ENCODE data around the gene CHD1L. TPM values are rescaled to one million over a fixed set of nuclear protein-coding genes. Genes with fewer than 3 reads are reported as not detected.

The CHD1L gene
- total and polyA plus RNA-seq, 2 experiments from 2014 or later, result 29.8 to 43.9 TPM

GRCh38 chr1:147260956-147261355, 18.5 kb downstream of the CHD1L start:
- no peaks in the 10 kb centered on the region for H3K9me2 ChIP-seq (ENCODE audit: insufficient read depth)
- TF ChIP-seq CREB1 (CRISPR knock-in tag; IDR thresholded peaks at IDR 0.05; ENCODE audit: low read depth), result no peak
- no peak for TF ChIP-seq ZNF331 (CRISPR knock-in tag; IDR thresholded peaks at IDR 0.05; ENCODE audit: low read depth)
- TF ChIP-seq, protein P1, sequence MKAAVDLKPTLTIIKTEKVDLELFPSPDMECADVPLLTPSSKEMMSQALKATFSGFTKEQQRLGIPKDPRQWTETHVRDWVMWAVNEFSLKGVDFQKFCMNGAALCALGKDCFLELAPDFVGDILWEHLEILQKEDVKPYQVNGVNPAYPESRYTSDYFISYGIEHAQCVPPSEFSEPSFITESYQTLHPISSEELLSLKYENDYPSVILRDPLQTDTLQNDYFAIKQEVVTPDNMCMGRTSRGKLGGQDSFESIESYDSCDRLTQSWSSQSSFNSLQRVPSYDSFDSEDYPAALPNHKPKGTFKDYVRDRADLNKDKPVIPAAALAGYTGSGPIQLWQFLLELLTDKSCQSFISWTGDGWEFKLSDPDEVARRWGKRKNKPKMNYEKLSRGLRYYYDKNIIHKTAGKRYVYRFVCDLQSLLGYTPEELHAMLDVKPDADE (IDR thresholded peaks at IDR 0.05), result no peak
- TF ChIP-seq JUNB (IDR thresholded peaks at IDR 0.05; ENCODE audit: unreplicated experiment), result no peak
- no peak for TF ChIP-seq REST (IDR thresholded peaks at IDR 0.05; ENCODE audit: unreplicated experiment)
- TF ChIP-seq POLR2AphosphoS5 (IDR thresholded peaks at IDR 0.05; ENCODE audit: low read depth), result no peak
- TF ChIP-seq NANOG (IDR thresholded peaks at IDR 0.05; ENCODE audit: borderline replicate concordance), result no peak
- TF ChIP-seq, protein P2, sequence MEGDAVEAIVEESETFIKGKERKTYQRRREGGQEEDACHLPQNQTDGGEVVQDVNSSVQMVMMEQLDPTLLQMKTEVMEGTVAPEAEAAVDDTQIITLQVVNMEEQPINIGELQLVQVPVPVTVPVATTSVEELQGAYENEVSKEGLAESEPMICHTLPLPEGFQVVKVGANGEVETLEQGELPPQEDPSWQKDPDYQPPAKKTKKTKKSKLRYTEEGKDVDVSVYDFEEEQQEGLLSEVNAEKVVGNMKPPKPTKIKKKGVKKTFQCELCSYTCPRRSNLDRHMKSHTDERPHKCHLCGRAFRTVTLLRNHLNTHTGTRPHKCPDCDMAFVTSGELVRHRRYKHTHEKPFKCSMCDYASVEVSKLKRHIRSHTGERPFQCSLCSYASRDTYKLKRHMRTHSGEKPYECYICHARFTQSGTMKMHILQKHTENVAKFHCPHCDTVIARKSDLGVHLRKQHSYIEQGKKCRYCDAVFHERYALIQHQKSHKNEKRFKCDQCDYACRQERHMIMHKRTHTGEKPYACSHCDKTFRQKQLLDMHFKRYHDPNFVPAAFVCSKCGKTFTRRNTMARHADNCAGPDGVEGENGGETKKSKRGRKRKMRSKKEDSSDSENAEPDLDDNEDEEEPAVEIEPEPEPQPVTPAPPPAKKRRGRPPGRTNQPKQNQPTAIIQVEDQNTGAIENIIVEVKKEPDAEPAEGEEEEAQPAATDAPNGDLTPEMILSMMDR (conservative IDR thresholded peaks at IDR 0.05; ENCODE audit: low read depth in 2 of 2), result no peak
- TF ChIP-seq STAT1 (IDR thresholded peaks at IDR 0.05; ENCODE audit: unreplicated experiment), result no peak
- no peak for TF ChIP-seq ZNF462 (CRISPR knock-in tag; IDR thresholded peaks at IDR 0.05)
- no peak for TF ChIP-seq ZNF114 (CRISPR knock-in tag; IDR thresholded peaks at IDR 0.05)
- no peak for TF ChIP-seq EZH2phosphoT487 (IDR thresholded peaks at IDR 0.05; ENCODE audit: unreplicated experiment)
- no peak for TF ChIP-seq EZH2 (IDR thresholded peaks at IDR 0.05; ENCODE audit: low read depth, unreplicated experiment)
- peaks cover 31% of the 10 kb centered on the region; the same call in 1 of the 2 replicates for H3K36me3 ChIP-seq (ENCODE audit: insufficient read depth)
- no peak for ATAC-seq
- peaks cover 47% of the 10 kb centered on the region for H3K36me3 Mint-ChIP-seq (ENCODE audit: low read depth)
- no peak overlapping the region for H2AFZ ChIP-seq
- no peaks in the 10 kb centered on the region for H3K4me1 ChIP-seq (ENCODE audit: insufficient read depth)
- no peak for DNase-seq (ENCODE audit: low spot score)
- H3F3A ChIP-seq (replicated peaks; ENCODE audit: low read depth), result no peaks in the 10 kb centered on the region
- peaks cover 5% of the 10 kb centered on the region; the same call in 1 of the 2 replicates for H4K20me1 ChIP-seq (replicated peaks; ENCODE audit: insufficient read depth)
- no peaks in the 10 kb centered on the region for H3K27me3 ChIP-seq (ENCODE audit: insufficient read depth)
- H3K4me2 ChIP-seq, result no peak overlapping the region
- no peak overlapping the region for H3K4me3 Mint-ChIP-seq
- H3K4me3 ChIP-seq, result no peak overlapping the region
- no peaks in the 10 kb centered on the region for H3K9me3 Mint-ChIP-seq
- peaks cover 12% of the 10 kb centered on the region for H3K79me2 ChIP-seq (replicated peaks; ENCODE audit: insufficient read depth)
- no peak overlapping the region for H3K27ac ChIP-seq (ENCODE audit: low read depth)
- no peaks in the 10 kb centered on the region for H3K4me1 Mint-ChIP-seq
- H3K27me3 Mint-ChIP-seq (ENCODE audit: insufficient read depth, low read depth, poor library complexity), result peaks cover 2% of the 10 kb centered on the region
- no peak overlapping the region for H3K27ac Mint-ChIP-seq

Data from GM23338 (cell line).